GM12891 (cell line): ENCODE results near the gene COL4A6.
A peak's percentile ranks its signal among the peaks of the same experiment; 100 is the strongest.

ENCODE experiments used
- DNase-seq: peaks from one replicate; pipeline ENCODE4 v3.0.0; 2011; ENCODE audit warnings: low spot score; ENCODE audit not compliant: insufficient read length
- FAIRE-seq: peaks from 2 replicates; lab custom pipeline; 2011; peaks lifted over from hg19 to GRCh38; lab: Jason Lieb, UNC
- PAX5 ChIP-seq: IDR thresholded peaks from 2 replicates; pipeline ENCODE4 v1.6.1; 2011; ENCODE audit warnings: low read length, moderate library complexity, mild to moderate bottlenecking; ENCODE audit not compliant: insufficient read depth, severe bottlenecking
- POLR2A ChIP-seq: IDR thresholded peaks from 2 replicates; pipeline ENCODE4 v1.6.1; 2011; ENCODE audit warnings: low read depth, low read length, control low read depth
- POLR2AphosphoS5 ChIP-seq: IDR thresholded peaks from 2 replicates; pipeline ENCODE4 v1.6.1; 2011; ENCODE audit warnings: low read depth, low read length, control low read depth
- POU2F2 ChIP-seq: IDR thresholded peaks from 2 replicates; pipeline ENCODE4 v1.6.1; 2011; ENCODE audit warnings: low read depth, mild to moderate bottlenecking, control low read depth, low read length, moderate library complexity
- SPI1 ChIP-seq: IDR thresholded peaks from 2 replicates; pipeline ENCODE4 v1.6.1; 2011; ENCODE audit warnings: low read depth, low read length, control low read depth
- TAF1 ChIP-seq: IDR thresholded peaks from 2 replicates; pipeline ENCODE4 v1.6.1; 2011; ENCODE audit warnings: low read depth, low read length, control low read depth

COL4A6 gene

GRCh38 chrX:108347800-108348199 is 90.4 kb downstream of the COL4A6 start:
- TF ChIP-seq SPI1 = no peak
- no peak for TF ChIP-seq POLR2A
- TF ChIP-seq POU2F2 = no peak
- TF ChIP-seq PAX5 = no peak
- no peak for TF ChIP-seq POLR2AphosphoS5
- no peak for TF ChIP-seq TAF1
- FAIRE-seq = no peak
- no peak for DNase-seq

GRCh38 chrX:108344216-108344615 is 94.0 kb downstream of the COL4A6 start:
- TF ChIP-seq POLR2A (no peak), TAF1 (no peak), POU2F2 (no peak), SPI1 (no peak), POLR2AphosphoS5 (no peak), PAX5 (no peak)
- DNase-seq = no peak
- no peak for FAIRE-seq

GRCh38 chrX:108341947-108342346 is 96.3 kb downstream of the COL4A6 start:
- FAIRE-seq (no peak), DNase-seq (no peak)
- TF ChIP-seq POU2F2 (no peak), POLR2A (no peak), POLR2AphosphoS5 (no peak), TAF1 (no peak), PAX5 (no peak), SPI1 (no peak)

GRCh38 chrX:108332281-108332680 is 105.9 kb downstream of the COL4A6 start:
- DNase-seq = no peak
- TF ChIP-seq POLR2A = no peak
- no peak for TF ChIP-seq TAF1
- TF ChIP-seq POU2F2 = no peak
- no peak for FAIRE-seq

- DNase-seq (no peak), FAIRE-seq (peak; percentile 61)
- TF ChIP-seq PAX5 (no peak), POLR2A (no peak), POU2F2 (no peak), POLR2AphosphoS5 (no peak), TAF1 (no peak), SPI1 (no peak)
Measured at GRCh38 chrX:108331126-108331909, 106.9 kb downstream of the COL4A6 start.

DNA sequence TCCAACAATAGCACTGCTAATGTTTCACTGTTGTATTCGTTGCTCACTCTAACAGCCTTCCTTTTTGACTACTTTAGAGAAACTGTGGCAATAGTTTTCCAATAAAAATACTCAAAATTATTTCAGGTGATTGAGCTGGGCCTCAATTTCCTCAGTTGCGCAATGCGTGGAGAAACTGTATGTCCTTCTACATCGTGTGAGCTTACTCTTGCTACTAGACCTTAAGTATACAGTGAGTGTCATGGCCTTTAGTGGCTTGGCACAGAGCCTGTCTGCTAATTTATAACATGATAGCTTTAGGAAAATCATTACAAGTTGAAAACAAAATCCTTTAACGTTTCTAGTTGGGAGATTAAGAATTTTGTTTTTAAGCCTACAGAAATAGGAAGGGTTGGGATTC is 114.5 kb downstream of the COL4A6 start:
- FAIRE-seq (peak; percentile 78), DNase-seq (no peak)
- TF ChIP-seq POLR2AphosphoS5 (no peak), POLR2A (no peak), PAX5 (no peak), POU2F2 (no peak), TAF1 (no peak), SPI1 (no peak)

GRCh38 chrX:108322234-108322633 is 116.0 kb downstream of the COL4A6 start:
- TF ChIP-seq TAF1 (no peak), POLR2A (no peak), SPI1 (no peak), POU2F2 (no peak)
- no peak for FAIRE-seq
- DNase-seq = no peak

DNA sequence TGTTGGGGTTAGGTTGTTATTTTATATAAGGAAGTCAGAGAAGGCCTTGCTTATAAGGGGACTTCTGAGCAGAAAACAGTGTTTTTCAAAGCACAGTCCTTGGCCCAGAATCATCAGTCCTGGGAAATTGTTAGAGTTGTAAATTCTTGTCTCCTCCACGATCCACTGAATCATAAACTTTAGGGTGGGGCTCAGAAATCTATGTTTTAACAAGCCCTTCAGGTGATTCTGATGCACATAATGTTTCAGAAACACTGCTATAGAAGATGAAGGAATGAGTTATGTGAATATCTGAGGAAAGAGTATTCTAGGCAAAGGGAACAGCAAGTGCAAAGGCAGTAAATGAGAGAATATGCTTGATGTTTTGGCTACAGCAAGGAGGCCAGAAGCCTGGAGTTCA is 121.8 kb downstream of the COL4A6 start:
- DNase-seq (no peak), FAIRE-seq (no peak)
- TF ChIP-seq POLR2A (no peak), SPI1 (no peak)

GRCh38 chrX:108313669-108314068 is 124.6 kb downstream of the COL4A6 start:
- no peak for DNase-seq
- TF ChIP-seq POLR2AphosphoS5 = no peak
- FAIRE-seq = no peak

DNA sequence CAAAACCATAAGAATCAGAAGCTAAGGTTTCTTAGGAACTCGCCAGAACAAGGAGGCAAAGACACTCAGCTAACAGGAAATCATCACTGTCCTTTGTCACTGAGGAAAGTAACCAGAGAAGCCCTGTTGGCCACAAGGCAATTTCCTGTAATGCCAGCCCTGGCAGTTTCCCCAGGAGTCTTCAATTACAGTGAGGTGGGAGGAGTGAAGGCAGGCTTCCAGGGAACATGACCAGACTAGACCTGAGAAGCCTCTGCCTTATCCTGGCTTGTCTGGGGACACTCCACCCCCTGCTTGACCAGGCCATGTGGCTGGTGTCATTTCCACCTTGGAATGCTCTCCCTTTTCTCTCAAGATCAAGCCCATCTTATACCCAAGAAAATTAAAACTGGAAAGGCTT is 125.3 kb downstream of the COL4A6 start:
- TF ChIP-seq PAX5 (no peak), POLR2A (no peak), POLR2AphosphoS5 (no peak), POU2F2 (no peak), SPI1 (no peak), TAF1 (no peak)
- DNase-seq (no peak), FAIRE-seq (no peak)
